Nephron (organoid): ENCODE data around the gene OR11H7.

ENCODE experiments used
- H3K27ac Mint-ChIP-seq, 3 experiments: 2 replicates each; pipeline ENCODE4 v1.8.0; 2020; ENCODE audit warnings: mixed read lengths in 3 of 3, mild to moderate bottlenecking in 2 of 3, moderate library complexity in 1 of 3
- H3K27me3 Mint-ChIP-seq: 2 replicates; pipeline ENCODE4 v1.8.0; 2021; ENCODE audit warnings: low read depth, mild to moderate bottlenecking, moderate library complexity, mixed read lengths
- H3K36me3 Mint-ChIP-seq: 2 replicates; pipeline ENCODE4 v1.8.0; 2020; ENCODE audit warnings: low read depth, mixed read lengths
- H3K4me1 Mint-ChIP-seq: 2 replicates; pipeline ENCODE4 v1.8.0; 2020; ENCODE audit warnings: mixed read lengths
- H3K4me3 Mint-ChIP-seq, 3 experiments: 2 replicates each; pipeline ENCODE4 v1.8.0; 2020; ENCODE audit warnings: mild to moderate bottlenecking in 3 of 3, mixed read lengths in 3 of 3, moderate library complexity in 2 of 3
- H3K9me3 Mint-ChIP-seq: 2 replicates; pipeline ENCODE4 v1.8.0; 2020; ENCODE audit warnings: mixed read lengths
- TF ChIP-seq, protein P1 (sequence below), 3 experiments: fragments of 200-600 bp; sonication (generic); IDR thresholded peaks; one replicate each; pipeline ENCODE4 v1.5.0; 2021; ENCODE audit warnings: antibody characterized with exemption in 3 of 3; ENCODE audit not compliant: unreplicated experiment in 3 of 3

Gene OR11H7

GRCh38 chr14:20228681-20229080 lies at the start of gene OR11H7:
OR11H7 (plus strand) TSS chr14:20228981.
- no peaks in the 10 kb centered on the region for H3K36me3 Mint-ChIP-seq
- no peak within 1 kb of the TSS for H3K4me3 Mint-ChIP-seq
- no peaks in the 10 kb centered on the region for H3K4me1 Mint-ChIP-seq
- peaks cover 43% of the 10 kb centered on the region for H3K9me3 Mint-ChIP-seq
- H3K27me3 Mint-ChIP-seq, result no peaks in the 10 kb centered on the region
- no peak within 1 kb of the TSS for H3K27ac Mint-ChIP-seq
- TF ChIP-seq, protein P1, sequence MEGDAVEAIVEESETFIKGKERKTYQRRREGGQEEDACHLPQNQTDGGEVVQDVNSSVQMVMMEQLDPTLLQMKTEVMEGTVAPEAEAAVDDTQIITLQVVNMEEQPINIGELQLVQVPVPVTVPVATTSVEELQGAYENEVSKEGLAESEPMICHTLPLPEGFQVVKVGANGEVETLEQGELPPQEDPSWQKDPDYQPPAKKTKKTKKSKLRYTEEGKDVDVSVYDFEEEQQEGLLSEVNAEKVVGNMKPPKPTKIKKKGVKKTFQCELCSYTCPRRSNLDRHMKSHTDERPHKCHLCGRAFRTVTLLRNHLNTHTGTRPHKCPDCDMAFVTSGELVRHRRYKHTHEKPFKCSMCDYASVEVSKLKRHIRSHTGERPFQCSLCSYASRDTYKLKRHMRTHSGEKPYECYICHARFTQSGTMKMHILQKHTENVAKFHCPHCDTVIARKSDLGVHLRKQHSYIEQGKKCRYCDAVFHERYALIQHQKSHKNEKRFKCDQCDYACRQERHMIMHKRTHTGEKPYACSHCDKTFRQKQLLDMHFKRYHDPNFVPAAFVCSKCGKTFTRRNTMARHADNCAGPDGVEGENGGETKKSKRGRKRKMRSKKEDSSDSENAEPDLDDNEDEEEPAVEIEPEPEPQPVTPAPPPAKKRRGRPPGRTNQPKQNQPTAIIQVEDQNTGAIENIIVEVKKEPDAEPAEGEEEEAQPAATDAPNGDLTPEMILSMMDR (IDR thresholded peaks at IDR 0.05; ENCODE audit: unreplicated experiment in 3 of 3), result no peak

GRCh38 chr14:20179218-20179617 lies 49.6 kb upstream of the OR11H7 start:
- TF ChIP-seq, protein P1 (IDR thresholded peaks at IDR 0.05; ENCODE audit: unreplicated experiment in 3 of 3), result no peak
- Mint-ChIP-seq H3K4me3 (no peak overlapping the region), H3K9me3 (peaks cover 42% of the 10 kb centered on the region), H3K36me3 (no peaks in the 10 kb centered on the region), H3K4me1 (no peaks in the 10 kb centered on the region), H3K27me3 (no peaks in the 10 kb centered on the region), H3K27ac (no peak overlapping the region)

DNA sequence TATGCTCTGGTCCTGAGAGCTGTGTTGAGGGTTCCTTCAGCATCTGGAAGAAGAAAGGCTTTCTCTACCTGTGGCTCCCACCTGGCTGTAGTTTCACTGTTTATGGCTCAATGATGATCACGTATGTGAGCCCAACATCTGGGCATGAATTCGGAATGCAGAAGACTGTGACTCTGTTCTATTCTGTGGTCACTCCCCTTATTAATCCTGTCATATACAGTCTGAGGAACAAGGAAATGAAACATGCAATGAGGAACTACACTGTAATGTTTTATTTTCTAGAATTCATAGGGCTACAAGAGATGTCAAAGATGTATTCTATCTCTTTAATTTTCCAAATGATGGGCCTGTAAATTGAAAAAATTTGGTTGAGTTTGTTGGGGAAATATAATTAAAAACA lies 48.9 kb upstream of the OR11H7 start:
- no peaks in the 10 kb centered on the region for H3K36me3 Mint-ChIP-seq
- no peak overlapping the region for H3K4me3 Mint-ChIP-seq
- no peaks in the 10 kb centered on the region for H3K4me1 Mint-ChIP-seq
- TF ChIP-seq, protein P1 (IDR thresholded peaks at IDR 0.05; ENCODE audit: unreplicated experiment in 3 of 3), result no peak
- no peak overlapping the region for H3K27ac Mint-ChIP-seq
- peaks cover 42% of the 10 kb centered on the region for H3K9me3 Mint-ChIP-seq
- H3K27me3 Mint-ChIP-seq, result no peaks in the 10 kb centered on the region

DNA sequence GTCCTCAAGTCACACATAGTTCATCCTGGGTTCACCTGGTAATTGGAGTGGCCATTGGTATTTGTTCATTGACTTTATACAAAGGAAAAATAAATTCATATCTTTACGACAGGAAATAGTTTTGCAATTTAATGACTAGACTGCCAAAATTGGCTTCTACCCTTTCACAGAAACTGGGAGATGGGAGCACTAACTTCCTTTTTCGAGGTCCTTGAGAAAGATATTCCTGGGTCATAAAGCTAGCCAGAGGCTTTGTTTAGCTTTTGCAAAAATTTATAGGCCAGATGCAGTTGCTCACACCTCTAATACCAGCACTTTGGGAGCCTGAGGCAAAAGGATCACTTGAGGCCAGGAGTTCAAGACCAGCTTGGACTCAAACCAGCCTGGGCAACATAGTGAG lies 48.3 kb upstream of the OR11H7 start:
- Mint-ChIP-seq H3K4me1 (no peaks in the 10 kb centered on the region), H3K27ac (no peak overlapping the region), H3K36me3 (no peaks in the 10 kb centered on the region), H3K27me3 (no peaks in the 10 kb centered on the region), H3K9me3 (peaks cover 41% of the 10 kb centered on the region), H3K4me3 (no peak overlapping the region)
- TF ChIP-seq, protein P1 (IDR thresholded peaks at IDR 0.05; ENCODE audit: unreplicated experiment in 3 of 3), result no peak

- TF ChIP-seq, protein P1 (IDR thresholded peaks at IDR 0.05; ENCODE audit: unreplicated experiment in 3 of 3), result no peak
- H3K36me3 Mint-ChIP-seq, result no peaks in the 10 kb centered on the region
- no peaks in the 10 kb centered on the region for H3K27me3 Mint-ChIP-seq
- no peak overlapping the region for H3K27ac Mint-ChIP-seq
- no peaks in the 10 kb centered on the region for H3K4me1 Mint-ChIP-seq
- H3K9me3 Mint-ChIP-seq, result peaks cover 42% of the 10 kb centered on the region
- H3K4me3 Mint-ChIP-seq, result no peak overlapping the region
These were observed 44.6 kb upstream of the OR11H7 start for GRCh38 chr14:20184181-20184580.

DNA sequence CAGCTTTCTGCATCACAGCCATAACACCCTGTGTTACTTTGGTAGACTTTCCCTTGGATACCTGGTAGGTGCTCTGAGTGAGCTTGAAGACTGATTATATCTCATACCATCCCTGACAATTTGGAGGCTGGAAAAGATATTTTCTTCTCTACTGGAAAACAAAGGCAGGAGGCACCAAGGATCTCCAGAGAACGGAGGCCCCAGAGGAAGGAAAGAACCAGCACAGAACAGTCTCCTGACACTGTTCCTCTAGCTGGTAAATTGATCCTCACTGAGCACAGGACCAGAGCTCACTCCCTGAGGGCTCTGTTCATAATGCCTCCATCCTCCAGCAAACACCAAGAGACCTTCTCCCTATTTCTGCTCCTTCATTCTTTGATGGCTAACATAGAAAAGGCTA lies 38.2 kb upstream of the OR11H7 start, which contains the start of gene OR11G2:
Gene OR11G2 (plus strand): TSS at position 301 of the 400 bp plus-strand sequence. CDS start 6,542 bp downstream, outside the sequence.
- TF ChIP-seq, protein P1 (IDR thresholded peaks at IDR 0.05; ENCODE audit: unreplicated experiment in 3 of 3), result no peak
- Mint-ChIP-seq H3K27ac (no peak within 1 kb of the TSS), H3K4me3 (no peak within 1 kb of the TSS), H3K4me1 (no peaks in the 10 kb centered on the region), H3K27me3 (no peaks in the 10 kb centered on the region), H3K9me3 (peaks cover 46% of the 10 kb centered on the region), H3K36me3 (no peaks in the 10 kb centered on the region)
